Astrocyte of the spinal cord (primary cell): ENCODE measurements around the gene MAP4K5.

Experiments used
- DNase-seq: peaks from one replicate; pipeline ENCODE4 v3.0.0; 2011; ENCODE audit warnings: low read depth, low spot score
- H3K4me3 ChIP-seq: 2 replicates; pipeline ENCODE4 v1.5.1; 2011; ENCODE audit warnings: low read depth, mild to moderate bottlenecking, low read length, moderate library complexity
- CTCF ChIP-seq: IDR thresholded peaks from 2 replicates; pipeline ENCODE4 v1.5.1; 2012; ENCODE audit warnings: low read depth, mild to moderate bottlenecking, low read length, inconsistent platforms
- in situ Hi-C: cut with HindIII; loops from 2 replicates; pipeline ENCODE4 v1.10.0; 2017; ENCODE audit warnings: low sequenced_read_pairs

The MAP4K5 gene

GRCh38 chr14:50471838-50472465 lies 60.4 kb downstream of the MAP4K5 start:
- no peak for TF ChIP-seq CTCF
- no peak overlapping the region for H3K4me3 ChIP-seq
- no peak for DNase-seq
- in situ Hi-C loops = no loop called here

GRCh38 chr14:50469982-50470381 lies 62.4 kb downstream of the MAP4K5 start:
- no peak for DNase-seq
- in situ Hi-C loops = no loop called here
- no peak for TF ChIP-seq CTCF
- H3K4me3 ChIP-seq = no peak overlapping the region

GRCh38 chr14:50462111-50462510 lies 70.3 kb downstream of the MAP4K5 start:
- DNase-seq = no peak
- in situ Hi-C loops = no loop called here
- TF ChIP-seq CTCF = no peak
- no peak overlapping the region for H3K4me3 ChIP-seq

- in situ Hi-C loops = no loop called here
- H3K4me3 ChIP-seq = no peak overlapping the region
- no peak for TF ChIP-seq CTCF
- DNase-seq = no peak
These were observed 78.5 kb downstream of the MAP4K5 start for GRCh38 chr14:50453869-50454268.

- H3K4me3 ChIP-seq = no peak overlapping the region
- peak; percentile 81 for DNase-seq
- in situ Hi-C loops = no loop called here
- TF ChIP-seq CTCF = no peak
These were observed 79.2 kb downstream of the MAP4K5 start for GRCh38 chr14:50452979-50453705.

- DNase-seq = no peak
- TF ChIP-seq CTCF = no peak
- no peak overlapping the region for H3K4me3 ChIP-seq
- in situ Hi-C loops = no loop called here
These were observed 80.1 kb downstream of the MAP4K5 start for GRCh38 chr14:50452296-50452695.
